HepG2 (cell line): ENCODE results near the gene ARSB. TPM values are rescaled to one million over a fixed set of nuclear protein-coding genes. Genes with fewer than 3 reads are reported as not detected.

Source experiments
- CREM ChIP-seq, 2 experiments: sonication (generic) in 1 of 2; formaldehyde crosslinking in 1 of 2; IDR thresholded peaks; 2 replicates each; pipeline versions ENCODE4 v1.4.0 to v1.6.1; 2016 to 2020; ENCODE audit warnings: antibody characterized with exemption in 1 of 2, mild to moderate bottlenecking in 1 of 2, missing genetic modification reagents in 1 of 2
- KAT8 ChIP-seq: IDR thresholded peaks from 2 replicates; pipeline ENCODE4 v1.6.1; 2016; ENCODE audit warnings: missing genetic modification reagents, missing compliant biosample characterization
- MIER3 ChIP-seq: IDR thresholded peaks from 2 replicates; pipeline ENCODE4 v1.6.1; 2016; ENCODE audit warnings: missing compliant biosample characterization, borderline replicate concordance
- REPIN1 ChIP-seq: sonication (generic); formaldehyde crosslinking; IDR thresholded peaks from 2 replicates; pipeline ENCODE4 v1.8.0; 2022; ENCODE audit warnings: missing genetic modification reagents, low read depth, mild to moderate bottlenecking, borderline replicate concordance
- SCMH1 ChIP-seq: sonication (generic); formaldehyde crosslinking; IDR thresholded peaks from 2 replicates; pipeline ENCODE4 v1.9.0; 2021; ENCODE audit warnings: missing genetic modification reagents, mild to moderate bottlenecking, borderline replicate concordance
- YY1 ChIP-seq: IDR thresholded peaks from 2 replicates; pipeline ENCODE4 v1.6.1; 2011; ENCODE audit warnings: low read length, low read depth, moderate library complexity, mild to moderate bottlenecking; ENCODE audit not compliant: insufficient read depth, insufficient replicate concordance
- ZNF530 ChIP-seq: sonication (generic); formaldehyde crosslinking; IDR thresholded peaks from 2 replicates; pipeline ENCODE4 v1.5.0; 2020; ENCODE audit warnings: low read depth, mild to moderate bottlenecking, missing genetic modification reagents
- polyA plus RNA-seq, 8 experiments: library from polyadenylated mRNA; depleted of rRNA in 3 of 8; stranded (reverse) in 7 of 8; unstranded in 1 of 8; fragments of >200 nt; fragmentation: Illumina TruSeq in 4 of 8; extraction: Trizol in 4 of 8; gene quantifications; 2 replicates each; pipeline versions ENCODE4 v1.2.1 to v1.2.3, GENCODE V29; 2011 to 2016; ENCODE audit warnings: low read depth in 4 of 8, missing spikeins in 1 of 8, mixed read lengths in 1 of 8; ENCODE audit not compliant: insufficient read depth in 1 of 8
- total RNA-seq, 5 experiments: library from RNA; depleted of rRNA; stranded (reverse); fragments of >200 nt; fragmentation: Illumina TruSeq; extraction: Trizol; gene quantifications; 2 replicates each; pipeline ENCODE4 v1.2.3, GENCODE V29; 2016; ENCODE audit warnings: low read depth in 1 of 5
- TF ChIP-seq, protein P1 (sequence below): sonication (generic); formaldehyde crosslinking; IDR thresholded peaks from 2 replicates; pipeline ENCODE4 v1.5.0; 2020; ENCODE audit warnings: missing genetic modification reagents
- TF ChIP-seq, protein P2 (sequence below): sonication (generic); formaldehyde crosslinking; IDR thresholded peaks from 2 replicates; pipeline ENCODE4 v1.8.1; 2023; ENCODE audit warnings: mild to moderate bottlenecking, moderate library complexity, missing genetic modification reagents
- TF ChIP-seq, protein P3 (sequence below): sonication (generic); formaldehyde crosslinking; IDR thresholded peaks from 2 replicates; pipeline ENCODE4; 2020; ENCODE audit warnings: missing genetic modification reagents, mild to moderate bottlenecking, borderline replicate concordance
- TF ChIP-seq, protein P4 (sequence below): sonication (generic); formaldehyde crosslinking; IDR thresholded peaks from 2 replicates; pipeline ENCODE4 v1.5.1; 2020; ENCODE audit warnings: mild to moderate bottlenecking, missing genetic modification reagents, borderline replicate concordance
- TF ChIP-seq, protein P5 (sequence below): sonication (generic); formaldehyde crosslinking; IDR thresholded peaks from 2 replicates; pipeline ENCODE4 v1.4.0; 2020; ENCODE audit warnings: missing genetic modification reagents

The ARSB gene
- total and polyA plus RNA-seq, 2 of the 13 experiments (the other 11 are each of a cell fraction or from before 2014, with no cell fraction given) = 52.6 to 66.4 TPM

DNA sequence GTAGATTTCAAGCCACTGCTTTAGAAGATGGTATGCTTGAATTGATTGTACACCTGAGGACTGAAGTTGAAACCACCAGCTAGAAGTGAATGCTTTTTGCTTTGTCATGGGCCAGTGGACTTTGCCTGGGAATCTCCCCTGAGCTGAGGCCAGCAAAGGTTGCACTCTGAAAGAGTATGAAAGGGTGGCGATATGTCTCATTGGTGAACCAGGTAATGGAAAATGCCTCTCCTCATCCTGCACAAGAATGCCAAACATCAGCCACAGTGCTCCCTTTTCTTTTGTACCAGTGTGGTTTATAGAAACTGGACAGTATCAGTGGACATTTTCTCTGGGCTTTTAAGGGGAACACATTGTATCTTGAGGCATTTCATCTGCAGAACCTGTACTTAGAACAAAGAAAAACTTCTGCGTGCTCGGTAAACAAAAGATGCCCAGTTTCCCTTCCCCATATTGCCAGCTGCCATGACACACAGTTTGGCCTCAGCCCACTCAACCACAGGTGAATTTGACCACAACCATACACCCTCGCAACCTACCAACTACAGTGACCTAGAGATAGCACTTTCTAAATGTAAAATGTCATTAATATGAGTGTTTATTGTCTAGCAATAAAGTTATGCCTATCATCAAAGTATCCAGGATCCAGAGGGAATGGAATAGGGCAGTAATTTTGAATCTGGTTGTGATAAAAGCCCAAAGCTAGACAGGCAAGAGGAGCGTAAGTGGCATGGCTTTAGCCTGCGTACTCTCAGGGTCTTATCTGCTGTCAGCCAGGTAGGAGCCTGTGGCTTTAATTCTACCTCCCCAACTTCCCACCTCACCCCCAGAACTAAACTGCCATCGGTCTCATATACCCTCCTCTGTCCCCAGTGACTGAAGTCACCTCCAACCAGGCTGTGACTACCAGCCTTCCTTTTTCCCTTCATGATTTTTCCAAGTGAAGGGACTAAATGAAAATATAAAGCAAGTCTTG, 257.0 kb downstream of the ARSB start (continued):
- TF ChIP-seq, protein P1, sequence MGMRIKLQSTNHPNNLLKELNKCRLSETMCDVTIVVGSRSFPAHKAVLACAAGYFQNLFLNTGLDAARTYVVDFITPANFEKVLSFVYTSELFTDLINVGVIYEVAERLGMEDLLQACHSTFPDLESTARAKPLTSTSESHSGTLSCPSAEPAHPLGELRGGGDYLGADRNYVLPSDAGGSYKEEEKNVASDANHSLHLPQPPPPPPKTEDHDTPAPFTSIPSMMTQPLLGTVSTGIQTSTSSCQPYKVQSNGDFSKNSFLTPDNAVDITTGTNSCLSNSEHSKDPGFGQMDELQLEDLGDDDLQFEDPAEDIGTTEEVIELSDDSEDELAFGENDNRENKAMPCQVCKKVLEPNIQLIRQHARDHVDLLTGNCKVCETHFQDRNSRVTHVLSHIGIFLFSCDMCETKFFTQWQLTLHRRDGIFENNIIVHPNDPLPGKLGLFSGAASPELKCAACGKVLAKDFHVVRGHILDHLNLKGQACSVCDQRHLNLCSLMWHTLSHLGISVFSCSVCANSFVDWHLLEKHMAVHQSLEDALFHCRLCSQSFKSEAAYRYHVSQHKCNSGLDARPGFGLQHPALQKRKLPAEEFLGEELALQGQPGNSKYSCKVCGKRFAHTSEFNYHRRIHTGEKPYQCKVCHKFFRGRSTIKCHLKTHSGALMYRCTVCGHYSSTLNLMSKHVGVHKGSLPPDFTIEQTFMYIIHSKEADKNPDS (CRISPR knock-in tag) = no peak
- TF ChIP-seq MIER3 = 0 out of 2 replicates have a peak, but pooled peaks have one; percentile 51
- peak; percentile 44 for TF ChIP-seq KAT8 (CRISPR knock-in tag)
- TF ChIP-seq, protein P2, sequence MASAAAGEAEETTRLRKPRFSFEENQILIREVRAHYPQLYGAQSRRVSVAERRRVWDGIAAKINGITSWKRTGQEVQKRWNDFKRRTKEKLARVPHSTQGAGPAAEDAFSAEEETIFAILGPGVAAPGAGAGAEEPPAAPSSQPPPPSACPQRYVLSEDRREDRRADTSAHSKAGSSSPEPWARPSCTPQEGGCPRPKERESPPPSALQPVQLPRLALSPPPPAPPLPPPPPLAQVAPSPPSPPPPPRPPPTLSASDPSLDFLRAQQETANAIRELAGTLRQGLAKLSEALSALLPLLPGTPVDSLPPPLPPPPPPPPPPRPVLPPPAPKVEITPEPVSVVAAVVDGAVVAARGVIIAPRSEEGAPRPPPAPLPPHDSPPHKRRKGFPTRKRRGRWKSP (CRISPR knock-in tag) = no peak
- TF ChIP-seq, protein P3, sequence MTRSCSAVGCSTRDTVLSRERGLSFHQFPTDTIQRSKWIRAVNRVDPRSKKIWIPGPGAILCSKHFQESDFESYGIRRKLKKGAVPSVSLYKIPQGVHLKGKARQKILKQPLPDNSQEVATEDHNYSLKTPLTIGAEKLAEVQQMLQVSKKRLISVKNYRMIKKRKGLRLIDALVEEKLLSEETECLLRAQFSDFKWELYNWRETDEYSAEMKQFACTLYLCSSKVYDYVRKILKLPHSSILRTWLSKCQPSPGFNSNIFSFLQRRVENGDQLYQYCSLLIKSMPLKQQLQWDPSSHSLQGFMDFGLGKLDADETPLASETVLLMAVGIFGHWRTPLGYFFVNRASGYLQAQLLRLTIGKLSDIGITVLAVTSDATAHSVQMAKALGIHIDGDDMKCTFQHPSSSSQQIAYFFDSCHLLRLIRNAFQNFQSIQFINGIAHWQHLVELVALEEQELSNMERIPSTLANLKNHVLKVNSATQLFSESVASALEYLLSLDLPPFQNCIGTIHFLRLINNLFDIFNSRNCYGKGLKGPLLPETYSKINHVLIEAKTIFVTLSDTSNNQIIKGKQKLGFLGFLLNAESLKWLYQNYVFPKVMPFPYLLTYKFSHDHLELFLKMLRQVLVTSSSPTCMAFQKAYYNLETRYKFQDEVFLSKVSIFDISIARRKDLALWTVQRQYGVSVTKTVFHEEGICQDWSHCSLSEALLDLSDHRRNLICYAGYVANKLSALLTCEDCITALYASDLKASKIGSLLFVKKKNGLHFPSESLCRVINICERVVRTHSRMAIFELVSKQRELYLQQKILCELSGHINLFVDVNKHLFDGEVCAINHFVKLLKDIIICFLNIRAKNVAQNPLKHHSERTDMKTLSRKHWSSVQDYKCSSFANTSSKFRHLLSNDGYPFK (CRISPR knock-in tag) = no peak
- no peak for TF ChIP-seq SCMH1 (CRISPR knock-in tag)
- no peak for TF ChIP-seq ZNF530 (CRISPR knock-in tag)
- TF ChIP-seq, protein P4, sequence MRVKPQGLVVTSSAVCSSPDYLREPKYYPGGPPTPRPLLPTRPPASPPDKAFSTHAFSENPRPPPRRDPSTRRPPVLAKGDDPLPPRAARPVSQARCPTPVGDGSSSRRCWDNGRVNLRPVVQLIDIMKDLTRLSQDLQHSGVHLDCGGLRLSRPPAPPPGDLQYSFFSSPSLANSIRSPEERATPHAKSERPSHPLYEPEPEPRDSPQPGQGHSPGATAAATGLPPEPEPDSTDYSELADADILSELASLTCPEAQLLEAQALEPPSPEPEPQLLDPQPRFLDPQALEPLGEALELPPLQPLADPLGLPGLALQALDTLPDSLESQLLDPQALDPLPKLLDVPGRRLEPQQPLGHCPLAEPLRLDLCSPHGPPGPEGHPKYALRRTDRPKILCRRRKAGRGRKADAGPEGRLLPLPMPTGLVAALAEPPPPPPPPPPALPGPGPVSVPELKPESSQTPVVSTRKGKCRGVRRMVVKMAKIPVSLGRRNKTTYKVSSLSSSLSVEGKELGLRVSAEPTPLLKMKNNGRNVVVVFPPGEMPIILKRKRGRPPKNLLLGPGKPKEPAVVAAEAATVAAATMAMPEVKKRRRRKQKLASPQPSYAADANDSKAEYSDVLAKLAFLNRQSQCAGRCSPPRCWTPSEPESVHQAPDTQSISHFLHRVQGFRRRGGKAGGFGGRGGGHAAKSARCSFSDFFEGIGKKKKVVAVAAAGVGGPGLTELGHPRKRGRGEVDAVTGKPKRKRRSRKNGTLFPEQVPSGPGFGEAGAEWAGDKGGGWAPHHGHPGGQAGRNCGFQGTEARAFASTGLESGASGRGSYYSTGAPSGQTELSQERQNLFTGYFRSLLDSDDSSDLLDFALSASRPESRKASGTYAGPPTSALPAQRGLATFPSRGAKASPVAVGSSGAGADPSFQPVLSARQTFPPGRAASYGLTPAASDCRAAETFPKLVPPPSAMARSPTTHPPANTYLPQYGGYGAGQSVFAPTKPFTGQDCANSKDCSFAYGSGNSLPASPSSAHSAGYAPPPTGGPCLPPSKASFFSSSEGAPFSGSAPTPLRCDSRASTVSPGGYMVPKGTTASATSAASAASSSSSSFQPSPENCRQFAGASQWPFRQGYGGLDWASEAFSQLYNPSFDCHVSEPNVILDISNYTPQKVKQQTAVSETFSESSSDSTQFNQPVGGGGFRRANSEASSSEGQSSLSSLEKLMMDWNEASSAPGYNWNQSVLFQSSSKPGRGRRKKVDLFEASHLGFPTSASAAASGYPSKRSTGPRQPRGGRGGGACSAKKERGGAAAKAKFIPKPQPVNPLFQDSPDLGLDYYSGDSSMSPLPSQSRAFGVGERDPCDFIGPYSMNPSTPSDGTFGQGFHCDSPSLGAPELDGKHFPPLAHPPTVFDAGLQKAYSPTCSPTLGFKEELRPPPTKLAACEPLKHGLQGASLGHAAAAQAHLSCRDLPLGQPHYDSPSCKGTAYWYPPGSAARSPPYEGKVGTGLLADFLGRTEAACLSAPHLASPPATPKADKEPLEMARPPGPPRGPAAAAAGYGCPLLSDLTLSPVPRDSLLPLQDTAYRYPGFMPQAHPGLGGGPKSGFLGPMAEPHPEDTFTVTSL = peak; percentile 70; the same call in 1 of the 2 replicates
- TF ChIP-seq CREM (IDR thresholded peaks at IDR 0.05) = peak; percentile 35; the same call in 1 of the 2 replicates
- TF ChIP-seq CREM (CRISPR knock-in tag; IDR thresholded peaks at IDR 0.05) = no peak
- TF ChIP-seq, protein P5, sequence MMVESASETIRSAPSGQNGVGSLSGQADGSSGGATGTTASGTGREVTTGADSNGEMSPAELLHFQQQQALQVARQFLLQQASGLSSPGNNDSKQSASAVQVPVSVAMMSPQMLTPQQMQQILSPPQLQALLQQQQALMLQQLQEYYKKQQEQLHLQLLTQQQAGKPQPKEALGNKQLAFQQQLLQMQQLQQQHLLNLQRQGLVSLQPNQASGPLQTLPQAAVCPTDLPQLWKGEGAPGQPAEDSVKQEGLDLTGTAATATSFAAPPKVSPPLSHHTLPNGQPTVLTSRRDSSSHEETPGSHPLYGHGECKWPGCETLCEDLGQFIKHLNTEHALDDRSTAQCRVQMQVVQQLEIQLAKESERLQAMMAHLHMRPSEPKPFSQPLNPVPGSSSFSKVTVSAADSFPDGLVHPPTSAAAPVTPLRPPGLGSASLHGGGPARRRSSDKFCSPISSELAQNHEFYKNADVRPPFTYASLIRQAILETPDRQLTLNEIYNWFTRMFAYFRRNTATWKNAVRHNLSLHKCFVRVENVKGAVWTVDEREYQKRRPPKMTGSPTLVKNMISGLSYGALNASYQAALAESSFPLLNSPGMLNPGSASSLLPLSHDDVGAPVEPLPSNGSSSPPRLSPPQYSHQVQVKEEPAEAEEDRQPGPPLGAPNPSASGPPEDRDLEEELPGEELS (CRISPR knock-in tag) = peak; percentile 57
- TF ChIP-seq YY1 = no peak
- TF ChIP-seq REPIN1 = peak; percentile 43; the same call in 1 of the 2 replicates
